ENCODE measurements around the gene CEP250.
"Not testable (repeated sequence)": the region's sequence is repeated elsewhere in the genome, so short reads cannot be mapped to it uniquely, and the experiment has no call there.

CEP250 gene

GRCh38 chr20:35541783-35542662 is 86.6 kb downstream of the CEP250 start, which contains the start of gene ERGIC3:
Gene ERGIC3, plus strand, starts transcription at chr20:35542078. Its CDS starts 20 bp downstream, at chr20:35542098.
- no peaks in the 10 kb centered on the region for H4K20me1 ChIP-seq (ENCODE audit: control insufficient read depth, insufficient read depth, low read depth, low read length)
- peaks cover 22% of the 10 kb centered on the region for H3K4me1 ChIP-seq (ENCODE audit: control insufficient read depth, low read length)
- no peak for TF ChIP-seq EZH2phosphoT487 (IDR thresholded peaks at IDR 0.05; ENCODE audit: borderline replicate concordance, low read length)
- peak; percentile 18 for TF ChIP-seq CTCF (IDR thresholded peaks at IDR 0.05; ENCODE audit: low read depth, low read length, poor library complexity, severe bottlenecking)
- H3K9me3 ChIP-seq (ENCODE audit: control insufficient read depth, insufficient read depth, low read length) = no peaks in the 10 kb centered on the region
- no peaks in the 10 kb centered on the region for H3K9me2 ChIP-seq (replicated peaks; ENCODE audit: control insufficient read depth, low read length)
- peak within 1 kb of the TSS; percentile 81 for H3K4me2 ChIP-seq (ENCODE audit: low read length)
- no peaks in the 10 kb centered on the region for H3K27me3 ChIP-seq (ENCODE audit: control insufficient read depth, low read length)
- peak within 1 kb of the TSS; percentile 92 for H3K4me3 ChIP-seq (ENCODE audit: low read length)
- peaks cover 10% of the 10 kb centered on the region for H3K79me2 ChIP-seq (ENCODE audit: control insufficient read depth, low read length)
- no peak within 1 kb of the TSS for H3K27ac ChIP-seq (ENCODE audit: low read depth, low read length)
- H3F3A ChIP-seq (ENCODE audit: control insufficient read depth, insufficient read depth) = peaks cover 14% of the 10 kb centered on the region
- peaks cover 12% of the 10 kb centered on the region for H3K36me3 ChIP-seq (ENCODE audit: control insufficient read depth, low read length)

- H3K4me3 ChIP-seq (ENCODE audit: low read length) = peak overlapping the region; percentile 92
- peaks cover 14% of the 10 kb centered on the region for H3F3A ChIP-seq (ENCODE audit: control insufficient read depth, insufficient read depth)
- H3K27me3 ChIP-seq (ENCODE audit: control insufficient read depth, low read length) = no peaks in the 10 kb centered on the region
- TF ChIP-seq EZH2phosphoT487 (IDR thresholded peaks at IDR 0.05; ENCODE audit: borderline replicate concordance, low read length) = no peak
- no peak for TF ChIP-seq CTCF (IDR thresholded peaks at IDR 0.05; ENCODE audit: low read depth, low read length, poor library complexity, severe bottlenecking)
- peaks cover 20% of the 10 kb centered on the region for H3K36me3 ChIP-seq (ENCODE audit: control insufficient read depth, low read length)
- H3K4me2 ChIP-seq (ENCODE audit: low read length) = peak overlapping the region; percentile 81
- H3K4me1 ChIP-seq (ENCODE audit: control insufficient read depth, low read length) = peaks cover 22% of the 10 kb centered on the region
- H3K27ac ChIP-seq (ENCODE audit: low read depth, low read length) = no peak overlapping the region
- H3K9me3 ChIP-seq (ENCODE audit: control insufficient read depth, insufficient read depth, low read length) = no peaks in the 10 kb centered on the region
- peaks cover 10% of the 10 kb centered on the region for H3K79me2 ChIP-seq (ENCODE audit: control insufficient read depth, low read length)
- no peaks in the 10 kb centered on the region for H3K9me2 ChIP-seq (replicated peaks; ENCODE audit: control insufficient read depth, low read length)
- no peaks in the 10 kb centered on the region for H4K20me1 ChIP-seq (ENCODE audit: control insufficient read depth, insufficient read depth, low read depth, low read length)
Observed at GRCh38 chr20:35542990-35543389, 87.6 kb downstream of the CEP250 start.

GRCh38 chr20:35544436-35544835 is 89.0 kb downstream of the CEP250 start:
- TF ChIP-seq EZH2phosphoT487 (IDR thresholded peaks at IDR 0.05; ENCODE audit: borderline replicate concordance, low read length) (no peak), CTCF (IDR thresholded peaks at IDR 0.05; ENCODE audit: low read depth, low read length, poor library complexity, severe bottlenecking) (no peak)
- H3K79me2 ChIP-seq (ENCODE audit: control insufficient read depth, low read length) = peaks cover 10% of the 10 kb centered on the region
- no peak overlapping the region for H3K4me3 ChIP-seq (ENCODE audit: low read length)
- peaks cover 22% of the 10 kb centered on the region for H3K4me1 ChIP-seq (ENCODE audit: control insufficient read depth, low read length)
- no peaks in the 10 kb centered on the region for H3K9me3 ChIP-seq (ENCODE audit: control insufficient read depth, insufficient read depth, low read length)
- no peaks in the 10 kb centered on the region for H4K20me1 ChIP-seq (ENCODE audit: control insufficient read depth, insufficient read depth, low read depth, low read length)
- H3F3A ChIP-seq (ENCODE audit: control insufficient read depth, insufficient read depth) = peaks cover 12% of the 10 kb centered on the region
- no peaks in the 10 kb centered on the region for H3K9me2 ChIP-seq (replicated peaks; ENCODE audit: control insufficient read depth, low read length)
- H3K27ac ChIP-seq (ENCODE audit: low read depth, low read length) = no peak overlapping the region
- H3K27me3 ChIP-seq (ENCODE audit: control insufficient read depth, low read length) = no peaks in the 10 kb centered on the region
- peaks cover 30% of the 10 kb centered on the region for H3K36me3 ChIP-seq (ENCODE audit: control insufficient read depth, low read length)
- H3K4me2 ChIP-seq (ENCODE audit: low read length) = no peak overlapping the region

- H3K9me3 ChIP-seq (ENCODE audit: control insufficient read depth, insufficient read depth, low read length); H3K27ac ChIP-seq (ENCODE audit: low read depth, low read length); H4K20me1 ChIP-seq (ENCODE audit: control insufficient read depth, insufficient read depth, low read depth, low read length); H3K79me2 ChIP-seq (ENCODE audit: control insufficient read depth, low read length); H3K27me3 ChIP-seq (ENCODE audit: control insufficient read depth, low read length); H3K9me2 ChIP-seq (replicated peaks; ENCODE audit: control insufficient read depth, low read length); H3K4me2 ChIP-seq (ENCODE audit: low read length); H3K4me3 ChIP-seq (ENCODE audit: low read length): not testable (repeated sequence)
- peaks cover 18% of the 10 kb centered on the region for H3K4me1 ChIP-seq (ENCODE audit: control insufficient read depth, low read length)
- H3K36me3 ChIP-seq (ENCODE audit: control insufficient read depth, low read length) = peaks cover 30% of the 10 kb centered on the region
- peaks cover 12% of the 10 kb centered on the region for H3F3A ChIP-seq (ENCODE audit: control insufficient read depth, insufficient read depth)
Observed at GRCh38 chr20:35544941-35545340, 89.5 kb downstream of the CEP250 start.

All from DOHH2 (cell line).